BE2C (cell line): ENCODE results near the gene MAP2K7.
"Not testable (repeated sequence)": the region's sequence is repeated elsewhere in the genome, so short reads cannot be mapped to it uniquely, and the experiment has no call there.

Experiments
- DNase-seq: peaks from one replicate; pipeline ENCODE4 v3.0.0-alpha.2; 2020
- H3K27me3 ChIP-seq: fragments of 250-450 bp; sonication (Bioruptor Pico); 2 replicates; pipeline ENCODE4 v1.5.1; 2020; ENCODE audit warnings: mild to moderate bottlenecking
- H3K36me3 ChIP-seq: fragments of 250-450 bp; sonication (Bioruptor Pico); 2 replicates; pipeline ENCODE4 v1.5.1; 2020; ENCODE audit warnings: mild to moderate bottlenecking
- H3K4me1 ChIP-seq: fragments of 250-450 bp; sonication (Bioruptor Pico); 2 replicates; pipeline ENCODE4 v1.5.1; 2020
- H3K4me3 ChIP-seq: 2 replicates; pipeline ENCODE4 v1.5.1; 2011; ENCODE audit warnings: low read depth, low read length
- H3K9me3 ChIP-seq: fragments of 250-450 bp; sonication (Bioruptor Pico); 2 replicates; pipeline ENCODE4 v1.5.1; 2020
- CTCF ChIP-seq: IDR thresholded peaks from 2 replicates; pipeline ENCODE4 v1.5.1; 2012; ENCODE audit warnings: mild to moderate bottlenecking, low read depth, low read length

MAP2K7 gene

DNA sequence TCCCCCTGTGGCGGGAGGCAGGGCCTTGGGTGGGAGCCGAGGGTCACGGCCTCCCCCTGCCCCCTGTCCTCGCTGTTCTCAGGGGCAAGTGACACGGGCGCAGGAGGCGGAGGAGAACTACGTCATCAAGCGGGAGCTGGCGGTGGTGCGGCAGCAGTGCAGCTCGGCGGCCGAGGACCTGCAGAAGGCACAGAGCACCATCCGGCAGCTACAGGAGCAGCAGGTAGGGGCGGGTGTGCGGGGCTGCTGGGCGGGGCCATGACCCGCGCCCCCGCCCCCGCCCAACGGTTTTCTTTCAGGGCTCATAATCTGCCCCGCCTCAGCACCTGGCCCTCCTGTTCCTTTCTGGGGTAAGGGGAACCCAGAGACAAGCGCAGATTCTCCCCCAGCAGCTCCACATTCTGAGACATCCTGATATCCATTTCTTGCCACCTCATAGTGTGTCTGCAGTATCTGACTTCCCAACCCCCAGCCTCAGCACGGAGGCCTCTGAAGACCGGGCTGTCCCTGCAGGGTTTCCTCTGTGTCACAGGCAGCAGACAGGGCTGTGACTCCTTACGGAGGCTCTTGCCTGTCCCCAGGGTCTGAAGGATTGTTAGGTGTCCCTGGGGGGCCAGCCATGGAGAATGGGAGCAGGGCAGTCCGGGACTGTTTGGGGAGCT lies 45.4 kb upstream of the MAP2K7 start:
- no peaks in the 10 kb centered on the region for H3K9me3 ChIP-seq
- H3K4me1 ChIP-seq = peaks cover 7% of the 10 kb centered on the region; the same call in 1 of the 2 replicates
- TF ChIP-seq CTCF = no peak
- H3K36me3 ChIP-seq = no peaks in the 10 kb centered on the region
- no peak for DNase-seq
- no peaks in the 10 kb centered on the region; the same call in 1 of the 2 replicates for H3K27me3 ChIP-seq
- H3K4me3 ChIP-seq = no peak overlapping the region

DNA sequence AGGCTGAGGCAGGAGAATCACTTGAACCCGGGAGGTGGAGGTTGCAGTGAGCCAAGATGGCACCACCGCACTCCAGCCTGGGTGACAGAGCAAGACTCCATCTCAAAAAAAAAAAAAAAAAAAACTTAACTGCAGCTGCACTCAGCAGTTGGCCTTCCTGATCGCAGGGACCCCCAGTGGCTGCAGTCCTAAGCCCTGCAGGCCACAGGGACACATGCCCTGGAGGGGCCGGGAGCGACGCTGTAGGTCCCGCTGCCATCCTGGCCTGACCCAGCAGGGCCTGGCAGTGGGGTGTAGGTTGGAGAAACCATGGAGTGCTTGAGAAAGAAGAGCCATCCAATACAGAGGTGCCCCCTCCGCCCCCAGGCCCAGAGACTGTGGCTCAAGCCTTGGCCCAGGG lies 44.6 kb upstream of the MAP2K7 start:
- H3K4me1 ChIP-seq, H3K27me3 ChIP-seq, H3K4me3 ChIP-seq, H3K9me3 ChIP-seq, H3K36me3 ChIP-seq, DNase-seq: not testable (repeated sequence)

DNA sequence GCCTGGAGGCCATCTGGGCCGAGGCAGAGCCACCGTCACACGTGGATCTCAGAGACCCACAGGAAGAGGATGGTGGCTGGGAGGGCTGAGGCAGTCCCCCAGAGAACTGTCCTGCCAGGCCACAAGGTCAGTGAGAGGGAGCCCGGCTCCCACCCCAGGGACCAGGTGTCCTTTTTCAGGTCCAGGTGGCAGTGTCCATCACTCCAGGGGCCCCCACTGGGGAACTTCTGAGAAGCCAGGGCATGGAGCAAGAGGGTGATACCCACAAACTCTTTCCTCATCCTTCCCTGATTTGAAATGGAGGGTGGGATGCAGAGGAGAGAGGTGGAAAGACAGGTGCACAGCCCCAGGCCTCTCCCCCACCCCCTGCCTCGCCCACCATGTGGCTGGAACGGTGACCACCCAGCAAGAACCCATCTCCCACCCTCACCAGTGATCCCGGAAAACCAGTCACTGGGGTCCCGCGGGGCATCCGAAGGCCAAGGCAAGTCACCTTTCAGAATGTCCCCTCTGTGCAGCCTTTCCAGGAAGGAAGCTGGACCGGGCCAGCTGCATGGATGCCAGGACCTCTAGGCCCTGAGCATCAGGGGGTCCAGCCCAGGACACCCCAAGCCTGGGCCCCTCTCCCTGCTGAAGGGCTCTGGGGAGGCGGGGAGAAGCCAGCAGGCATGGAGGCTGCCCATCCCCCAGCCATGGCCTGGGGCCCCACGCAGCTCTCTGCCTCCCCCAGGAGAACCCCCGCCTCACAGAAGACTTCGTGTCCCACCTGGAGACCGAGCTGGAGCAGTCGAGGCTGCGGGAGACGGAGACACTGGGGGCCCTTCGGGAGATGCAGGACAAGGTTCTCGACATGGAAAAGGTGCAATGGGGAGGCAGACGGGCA lies 43.6 kb upstream of the MAP2K7 start:
- no peak for TF ChIP-seq CTCF
- no peaks in the 10 kb centered on the region for H3K36me3 ChIP-seq
- no peak overlapping the region for H3K4me3 ChIP-seq
- no peak for DNase-seq
- peaks cover 7% of the 10 kb centered on the region; the same call in 1 of the 2 replicates for H3K4me1 ChIP-seq
- no peaks in the 10 kb centered on the region; the same call in 1 of the 2 replicates for H3K27me3 ChIP-seq
- no peaks in the 10 kb centered on the region for H3K9me3 ChIP-seq

- no peaks in the 10 kb centered on the region; the same call in 1 of the 2 replicates for H3K27me3 ChIP-seq
- H3K36me3 ChIP-seq = no peaks in the 10 kb centered on the region
- H3K4me3 ChIP-seq = no peak overlapping the region
- peaks cover 7% of the 10 kb centered on the region; the same call in 1 of the 2 replicates for H3K4me1 ChIP-seq
- DNase-seq = no peak
- no peaks in the 10 kb centered on the region for H3K9me3 ChIP-seq
- no peak for TF ChIP-seq CTCF
Measured at GRCh38 chr19:7860714-7861618, 42.7 kb upstream of the MAP2K7 start.

DNA sequence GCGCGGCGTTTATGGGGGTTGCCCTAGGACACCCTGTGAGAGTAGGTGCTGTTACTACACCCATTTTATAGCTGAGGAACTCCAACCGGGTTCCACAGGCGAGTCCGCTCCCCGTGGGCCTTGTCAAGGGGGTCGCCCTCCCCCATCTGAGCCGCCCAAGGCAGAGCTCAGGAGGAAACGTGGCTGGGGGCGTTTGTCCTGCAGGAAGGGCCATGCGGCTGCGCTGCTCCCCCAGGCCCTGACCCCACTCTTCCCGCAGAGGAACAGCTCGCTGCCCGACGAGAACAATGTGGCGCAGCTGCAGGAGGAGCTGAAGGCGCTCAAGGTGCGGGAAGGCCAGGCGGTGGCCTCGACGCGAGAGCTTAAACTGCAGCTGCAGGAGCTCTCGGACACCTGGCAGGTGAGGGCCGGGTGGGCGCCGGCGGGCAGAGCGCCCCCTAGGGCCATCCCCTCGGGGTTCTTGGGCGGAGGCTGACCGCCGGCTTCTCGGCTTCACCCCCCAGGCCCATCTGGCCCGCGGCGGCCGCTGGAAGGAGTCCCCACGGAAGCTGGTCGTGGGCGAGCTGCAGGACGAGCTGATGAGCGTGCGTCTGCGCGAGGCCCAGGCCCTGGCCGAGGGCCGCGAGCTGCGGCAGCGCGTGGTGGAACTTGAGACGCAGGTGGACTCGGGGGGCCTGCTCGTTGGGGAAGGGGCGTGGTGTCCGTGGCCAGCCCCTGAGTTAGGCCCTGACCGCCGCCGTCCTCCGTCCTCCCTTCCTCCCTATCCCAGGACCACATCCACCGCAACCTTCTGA lies 41.9 kb upstream of the MAP2K7 start:
- Histone ChIP-seq H3K9me3 (no peaks in the 10 kb centered on the region), H3K4me1 (peaks cover 7% of the 10 kb centered on the region; the same call in 1 of the 2 replicates), H3K27me3 (no peaks in the 10 kb centered on the region; the same call in 1 of the 2 replicates), H3K36me3 (no peaks in the 10 kb centered on the region), H3K4me3 (peak overlapping the region; percentile 28)
- peak; percentile 11 for DNase-seq
- no peak for TF ChIP-seq CTCF
